ENCODE measurements around the gene PTPRD. TPM values are rescaled to one million over a fixed set of nuclear protein-coding genes. Genes with fewer than 3 reads are reported as not detected.

The PTPRD gene
- total RNA-seq, 1 experiment from 2014 or later: not detected

GRCh38 chr9:8604201-8604600 lies 2008.6 kb downstream of the PTPRD start:
- Histone ChIP-seq H3K4me3 (ENCODE audit: low read depth, low read length, poor library complexity, severe bottlenecking) (no peak overlapping the region), H3K4me1 (ENCODE audit: insufficient read depth, low read length, poor library complexity, severe bottlenecking) (no peaks in the 10 kb centered on the region), H3K27me3 (replicated peaks; ENCODE audit: insufficient read depth, low read depth, low read length, poor library complexity) (no peaks in the 10 kb centered on the region), H3K27ac (ENCODE audit: low read depth, low read length, poor library complexity, severe bottlenecking) (no peak overlapping the region), H3K36me3 (ENCODE audit: insufficient read depth, low read length, poor library complexity, severe bottlenecking) (no peaks in the 10 kb centered on the region), H3K9me3 (ENCODE audit: low read depth, low read length, poor library complexity, severe bottlenecking) (no peaks in the 10 kb centered on the region)
- intact Hi-C loops (cut with micrococcal nuclease; ENCODE audit: unreplicated experiment): no loop called here
- no peak for TF ChIP-seq EZH2 (IDR thresholded peaks at IDR 0.05; ENCODE audit: borderline replicate concordance, low read depth, low read length, poor library complexity, severe bottlenecking)
- no peak for TF ChIP-seq CTCF (conservative IDR thresholded peaks at IDR 0.05; ENCODE audit: low read depth, low read length)
- no peak for DNase-seq (ENCODE audit: low spot score)
- POLR2A ChIA-PET (ENCODE audit: low non-redundant PET): no interaction called here
- BruUV-seq (replicated peaks): no TSS peak
- CTCF ChIA-PET: no interaction called here

GRCh38 chr9:8600914-8601680 lies 2011.7 kb downstream of the PTPRD start:
- intact Hi-C loops (cut with micrococcal nuclease; ENCODE audit: unreplicated experiment): no loop called here

GRCh38 chr9:8599937-8600336 lies 2012.9 kb downstream of the PTPRD start:
- no peak for DNase-seq (ENCODE audit: low spot score)
- ChIA-PET POLR2A (ENCODE audit: low non-redundant PET) (no interaction called here), CTCF (no interaction called here)
- Histone ChIP-seq H3K9me3 (ENCODE audit: low read depth, low read length, poor library complexity, severe bottlenecking) (no peaks in the 10 kb centered on the region), H3K27me3 (replicated peaks; ENCODE audit: insufficient read depth, low read depth, low read length, poor library complexity) (no peaks in the 10 kb centered on the region), H3K27ac (ENCODE audit: low read depth, low read length, poor library complexity, severe bottlenecking) (no peak overlapping the region), H3K36me3 (ENCODE audit: insufficient read depth, low read length, poor library complexity, severe bottlenecking) (no peaks in the 10 kb centered on the region), H3K4me3 (ENCODE audit: low read depth, low read length, poor library complexity, severe bottlenecking) (no peak overlapping the region), H3K4me1 (ENCODE audit: insufficient read depth, low read length, poor library complexity, severe bottlenecking) (no peaks in the 10 kb centered on the region)
- intact Hi-C loops (cut with micrococcal nuclease; ENCODE audit: unreplicated experiment): no loop called here
- BruUV-seq (replicated peaks): no TSS peak
- TF ChIP-seq EZH2 (IDR thresholded peaks at IDR 0.05; ENCODE audit: borderline replicate concordance, low read depth, low read length, poor library complexity, severe bottlenecking) (no peak), CTCF (conservative IDR thresholded peaks at IDR 0.05; ENCODE audit: low read depth, low read length) (no peak)

More at GRCh38 chr9:8600914-8601680, 2011.7 kb downstream of the PTPRD start:
- POLR2A ChIA-PET (ENCODE audit: low non-redundant PET): no interaction called here
- Histone ChIP-seq H3K4me3 (ENCODE audit: low read depth, low read length, poor library complexity, severe bottlenecking) (no peak overlapping the region), H3K36me3 (ENCODE audit: insufficient read depth, low read length, poor library complexity, severe bottlenecking) (no peaks in the 10 kb centered on the region), H3K27ac (ENCODE audit: low read depth, low read length, poor library complexity, severe bottlenecking) (no peak overlapping the region), H3K9me3 (ENCODE audit: low read depth, low read length, poor library complexity, severe bottlenecking) (no peaks in the 10 kb centered on the region), H3K27me3 (replicated peaks; ENCODE audit: insufficient read depth, low read depth, low read length, poor library complexity) (no peaks in the 10 kb centered on the region), H3K4me1 (ENCODE audit: insufficient read depth, low read length, poor library complexity, severe bottlenecking) (no peaks in the 10 kb centered on the region)
- DNase-seq (ENCODE audit: low spot score): no peak
- BruUV-seq (replicated peaks): no TSS peak
- CTCF ChIA-PET: no interaction called here
- TF ChIP-seq EZH2 (IDR thresholded peaks at IDR 0.05; ENCODE audit: borderline replicate concordance, low read depth, low read length, poor library complexity, severe bottlenecking) (no peak), CTCF (conservative IDR thresholded peaks at IDR 0.05; ENCODE audit: low read depth, low read length) (no peak)
